HL-60/S4 treated with phorbol 12-myristate 13-acetate at 8.2 ng/mL for 4 days and 3 days (cell line): ENCODE results near the gene PALB2.
"Not testable (repeated sequence)": the region's sequence is repeated elsewhere in the genome, so short reads cannot be mapped to it uniquely, and the experiment has no call there.

ENCODE experiments used
- in situ Hi-C: fragments of 300-500 bp; cut with MboI; formaldehyde crosslinking; loops from 2 replicates; pipeline ENCODE4 v1.15.0; 2022; ENCODE audit warnings: low sequenced_read_pairs

The PALB2 gene

GRCh38 chr16:23584186-23585076, 56.7 kb downstream of the PALB2 start:
- in situ Hi-C loops = no loop called here

GRCh38 chr16:23583271-23583670, 57.8 kb downstream of the PALB2 start:
- in situ Hi-C loops = not testable (repeated sequence)

GRCh38 chr16:23581764-23582163, 59.3 kb downstream of the PALB2 start:
- in situ Hi-C loops = no loop called here

- in situ Hi-C loops = no loop called here
Measured at GRCh38 chr16:23580391-23580790, 60.7 kb downstream of the PALB2 start.

GRCh38 chr16:23579371-23579770, 61.7 kb downstream of the PALB2 start:
- in situ Hi-C loops = no loop called here

- in situ Hi-C loops = no loop called here
Measured at GRCh38 chr16:23578101-23578830, 62.8 kb downstream of the PALB2 start.

- in situ Hi-C loops = no loop called here
Measured at GRCh38 chr16:23577493-23577892, 63.6 kb downstream of the PALB2 start.

- in situ Hi-C loops = no loop called here
Measured at GRCh38 chr16:23575834-23576233, 65.3 kb downstream of the PALB2 start.

- in situ Hi-C loops = no loop called here
Measured at GRCh38 chr16:23573817-23574216, 67.3 kb downstream of the PALB2 start.

GRCh38 chr16:23572394-23572793, 68.7 kb downstream of the PALB2 start:
- in situ Hi-C loops = no loop called here

GRCh38 chr16:23571895-23572294, 69.2 kb downstream of the PALB2 start:
- in situ Hi-C loops = no loop called here

GRCh38 chr16:23570992-23571632, 70.0 kb downstream of the PALB2 start:
- in situ Hi-C loops = no loop called here

- in situ Hi-C loops = no loop called here
Measured at GRCh38 chr16:23567602-23568001, 73.5 kb downstream of the PALB2 start.

GRCh38 chr16:23566724-23567123, 74.4 kb downstream of the PALB2 start:
- in situ Hi-C loops = no loop called here

GRCh38 chr16:23564575-23565363, 76.3 kb downstream of the PALB2 start:
- in situ Hi-C loops = no loop called here

- in situ Hi-C loops = no loop called here
Measured at GRCh38 chr16:23563186-23563585, 77.9 kb downstream of the PALB2 start.

- in situ Hi-C loops = no loop called here
Measured at GRCh38 chr16:23562505-23562904, 78.6 kb downstream of the PALB2 start.

GRCh38 chr16:23561586-23561985, 79.5 kb downstream of the PALB2 start:
- in situ Hi-C loops = no loop called here

GRCh38 chr16:23557779-23558702, 83.1 kb downstream of the PALB2 start:
- in situ Hi-C loops = no loop called here
